HCT116 (cell line): Measurements from ENCODE around the gene FGFR1OP2. TPM values are rescaled to one million over a fixed set of nuclear protein-coding genes. Genes with fewer than 3 reads are reported as not detected.

Experiments
- ATAC-seq: fragments of 200-7000 bp; cut with Tn5 transposase; 2 replicates; pipeline ENCODE4 v1.9.1; 2020; ENCODE audit warnings: mild to moderate bottlenecking, moderate library complexity
- BruUV-seq: library from RNA; stranded (reverse); fragments of 400-500 nt; replicated peaks from 2 replicates; lab custom pipeline; 2021; lab: Mats Ljungman, UMichigan
- CTCF ChIA-PET: fragments of 300-600 bp; sonication (Branson Sonifier 250); formaldehyde crosslinking; loops from one replicate; lab custom pipeline; 2021; ENCODE audit warnings: antibody characterized with exemption; lab: Charles Lee
- POLR2A ChIA-PET: fragments of 300-600, 350-600 bp; sonication (Branson Sonifier 250); formaldehyde crosslinking; loops from one replicate; lab custom pipeline; 2021; ENCODE audit warnings: antibody characterized with exemption; lab: Charles Lee
- RAD21 ChIA-PET, 2 experiments: fragments of 300-600 bp; sonication (Branson Sonifier 250); formaldehyde crosslinking; loops; one replicate each; lab custom pipeline; 2023; ENCODE audit warnings: low total read pairs in 2 of 2; ENCODE audit not compliant: uncharacterized antibody in 2 of 2, unreplicated experiment in 2 of 2, low non-redundant PET in 1 of 2; lab: Charles Lee
- DNase-seq: peaks from one replicate; pipeline ENCODE4 v3.0.0-alpha.2; 2010; ENCODE audit warnings: low read depth, low spot score
- H2AFZ ChIP-seq: fragments of 200-600 bp; shearing (Covaris generic), sonication (generic); 2 replicates; pipeline ENCODE4 v1.6.1; 2017; ENCODE audit warnings: low read depth, mixed run types, mixed read lengths, antibody characterized with exemption, low read length; ENCODE audit not compliant: poor library complexity, severe bottlenecking
- H3K27ac ChIP-seq: 2 replicates; pipeline ENCODE4 v1.5.1; 2012; ENCODE audit warnings: low read depth, low read length
- H3K27me3 ChIP-seq: fragments of 200-600 bp; sonication (generic); 2 replicates; pipeline ENCODE4 v1.6.1; 2016; ENCODE audit warnings: mixed run types, low read length, mixed read lengths; ENCODE audit not compliant: insufficient read depth
- H3K36me3 ChIP-seq, 2 experiments: fragments of 200-500 bp in 1 of 2; fragments of 200-600 bp in 1 of 2; sonication (Bioruptor generic) in 1 of 2; sonication (generic) in 1 of 2; 2 replicates each; pipeline versions ENCODE4 v1.5.1 to v1.6.1; 2014 to 2016; ENCODE audit warnings: low read length in 2 of 2, inconsistent platforms in 1 of 2, mixed read lengths in 1 of 2, mixed run types in 1 of 2; ENCODE audit not compliant: insufficient read depth in 2 of 2, control insufficient read depth in 1 of 2
- H3K4me1 ChIP-seq, 2 experiments: fragments of 200-600 bp in 1 of 2; sonication (generic) in 1 of 2; 2 replicates each; pipeline versions ENCODE4 v1.5.1 to v1.6.1; 2012 to 2017; ENCODE audit warnings: low read length in 2 of 2, inconsistent platforms in 1 of 2, mild to moderate bottlenecking in 1 of 2, mixed read lengths in 1 of 2, mixed run types in 1 of 2, moderate library complexity in 1 of 2; ENCODE audit not compliant: insufficient read depth in 2 of 2, control insufficient read depth in 1 of 2
- H3K4me2 ChIP-seq: fragments of 200-600 bp; sonication (generic); 2 replicates; pipeline ENCODE4 v1.6.1; 2017; ENCODE audit warnings: mixed run types, low read length, mixed read lengths
- H3K4me3 ChIP-seq, 2 experiments: fragments of 200-600 bp in 1 of 2; sonication (generic) in 1 of 2; replicated peaks in 1 of 2; 2 replicates each; pipeline ENCODE4 v1.5.1; 2011 to 2016; ENCODE audit warnings: low read length in 2 of 2, control low read depth in 1 of 2, low read depth in 1 of 2, mild to moderate bottlenecking in 1 of 2, mixed read lengths in 1 of 2, mixed run types in 1 of 2
- H3K79me2 ChIP-seq: fragments of 200-600 bp; sonication (generic); 2 replicates; pipeline ENCODE4 v1.6.1; 2017; ENCODE audit warnings: mild to moderate bottlenecking, mixed run types, low read length, moderate library complexity, mixed read lengths; ENCODE audit not compliant: insufficient read depth
- H3K9ac ChIP-seq: fragments of 200-600 bp; sonication (generic); 2 replicates; pipeline ENCODE4 v1.6.1; 2016; ENCODE audit warnings: low read length, mixed read lengths
- H3K9me2 ChIP-seq: fragments of 200-600 bp; sonication (generic), shearing (Covaris generic); 2 replicates; pipeline ENCODE4 v1.6.1; 2017; ENCODE audit warnings: mixed run types, mild to moderate bottlenecking, moderate library complexity; ENCODE audit not compliant: insufficient read depth
- H3K9me3 ChIP-seq, 2 experiments: fragments of 200-500 bp in 1 of 2; fragments of 200-600 bp in 1 of 2; sonication (Bioruptor generic) in 1 of 2; sonication (generic) in 1 of 2; 2 replicates each; pipeline ENCODE4 v1.6.1; 2014 to 2017; ENCODE audit warnings: low read length in 2 of 2, mixed read lengths in 2 of 2, inconsistent platforms in 1 of 2, low read depth in 1 of 2, mild to moderate bottlenecking in 1 of 2, mixed run types in 1 of 2, moderate library complexity in 1 of 2; ENCODE audit not compliant: control insufficient read depth in 1 of 2, insufficient read depth in 1 of 2
- H4K20me1 ChIP-seq: fragments of 200-600 bp; sonication (generic), shearing (Covaris generic); 2 replicates; pipeline ENCODE4 v1.6.1; 2017; ENCODE audit warnings: mixed run types, mild to moderate bottlenecking, moderate library complexity; ENCODE audit not compliant: insufficient read depth
- CTCF ChIP-seq, 3 experiments: fragments of 200-600 bp in 1 of 3; sonication (generic) in 1 of 3; IDR thresholded peaks in 2 of 3; conservative IDR thresholded peaks in 1 of 3; 2 replicates each; pipeline ENCODE4 v1.5.1; 2012 to 2017; ENCODE audit warnings: low read depth in 2 of 3, low read length in 2 of 3, antibody characterized with exemption in 1 of 3, borderline replicate concordance in 1 of 3, control low read depth in 1 of 3, mild to moderate bottlenecking in 1 of 3, mixed read lengths in 1 of 3, mixed run types in 1 of 3, moderate library complexity in 1 of 3; ENCODE audit not compliant: insufficient read depth in 1 of 3
- ELF1 ChIP-seq: IDR thresholded peaks from 2 replicates; pipeline ENCODE4 v1.6.1; 2012; ENCODE audit warnings: low read depth, borderline replicate concordance
- EZH2 ChIP-seq: fragments of 200-600 bp; sonication (generic); IDR thresholded peaks from 2 replicates; pipeline ENCODE4 v1.6.1; 2017; ENCODE audit warnings: antibody characterized with exemption, mixed run types
- EZH2phosphoT487 ChIP-seq: fragments of 200-600 bp; IDR thresholded peaks from 2 replicates; pipeline ENCODE4 v1.6.1; 2018; ENCODE audit warnings: antibody characterized with exemption, borderline replicate concordance
- FOSL1 ChIP-seq: IDR thresholded peaks from 2 replicates; pipeline ENCODE4 v1.6.1; 2012; ENCODE audit warnings: low read depth
- JUND ChIP-seq: IDR thresholded peaks from 2 replicates; pipeline ENCODE4 v1.6.1; 2012
- REST ChIP-seq: IDR thresholded peaks from 2 replicates; pipeline ENCODE4 v1.6.1; 2012; ENCODE audit warnings: low read depth
- SP1 ChIP-seq: IDR thresholded peaks from 2 replicates; pipeline ENCODE4 v1.6.1; 2012; ENCODE audit warnings: low read depth
- SRF ChIP-seq: IDR thresholded peaks from 2 replicates; pipeline ENCODE4 v1.6.1; 2012; ENCODE audit warnings: low read depth
- TCF7L2 ChIP-seq: IDR thresholded peaks from 2 replicates; pipeline ENCODE4 v1.7.0; 2011; ENCODE audit warnings: borderline replicate concordance, inconsistent platforms; ENCODE audit not compliant: insufficient read depth, insufficient read length; ENCODE audit errors: extremely low read depth
- YY1 ChIP-seq: IDR thresholded peaks from 2 replicates; pipeline ENCODE4 v1.6.1; 2011; ENCODE audit warnings: low read length, low read depth, moderate library complexity, mild to moderate bottlenecking; ENCODE audit not compliant: insufficient replicate concordance; ENCODE audit errors: extremely low read depth
- ZFX ChIP-seq: fragments of 450-650 bp; IDR thresholded peaks from 2 replicates; pipeline ENCODE4 v1.6.1; 2017
- intact Hi-C: fragments of 100-400 bp; cut with micrococcal nuclease; formaldehyde crosslinking; loops from 2 replicates; pipeline ENCODE4 v1.10.0; 2022
- total RNA-seq: library from RNA; stranded (reverse); gene quantifications from one replicate; pipeline ENCODE4 v1.2.1, GENCODE V29; 2021; ENCODE audit not compliant: unreplicated experiment
- TF ChIP-seq, protein P1 (sequence below): IDR thresholded peaks from 2 replicates; pipeline ENCODE4 v1.6.1; 2011; ENCODE audit warnings: mild to moderate bottlenecking, low read length, moderate library complexity; ENCODE audit not compliant: insufficient replicate concordance; ENCODE audit errors: extremely low read depth
- TF ChIP-seq, protein P2 (sequence below): IDR thresholded peaks from 2 replicates; pipeline ENCODE4 v1.6.1; 2012
- TF ChIP-seq, protein P3 (sequence below): IDR thresholded peaks from 2 replicates; pipeline ENCODE4 v1.6.1; 2012

Gene FGFR1OP2
- total RNA-seq, 1 experiment from 2014 or later = 29.6 TPM

DNA sequence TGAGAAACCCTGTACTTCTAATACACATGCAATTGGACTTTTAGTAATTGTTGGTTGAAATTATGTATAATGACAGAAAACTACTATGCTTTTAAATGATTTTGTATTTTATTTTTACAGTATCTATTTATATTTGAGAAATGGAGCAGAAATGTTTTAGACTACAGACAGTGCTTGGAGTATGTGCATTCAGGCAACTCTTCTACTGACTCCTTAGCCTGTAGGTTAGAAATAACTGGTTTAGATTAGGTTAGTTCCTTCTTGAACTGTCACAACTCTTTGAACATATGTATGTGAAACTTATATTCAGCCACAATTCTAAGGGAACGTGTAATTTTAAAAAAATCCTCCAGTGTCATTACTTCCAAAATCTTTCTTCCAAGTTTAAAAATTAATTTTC, 1.7 kb downstream of the FGFR1OP2 start:
- no TSS peak for BruUV-seq
- H2AFZ ChIP-seq = no peak overlapping the region
- no peaks in the 10 kb centered on the region for H3K9me3 ChIP-seq
- H4K20me1 ChIP-seq = peaks cover 11% of the 10 kb centered on the region; the same call in 1 of the 2 replicates
- POLR2A ChIA-PET = no interaction called here
- peak overlapping the region in 1 of 2 experiments; percentile 98; a peak in 2 of 4 replicates for H3K4me3 ChIP-seq
- H3K27ac ChIP-seq = no peak overlapping the region
- no peak for ATAC-seq
- peaks cover 3 to 26% of the 10 kb centered on the region in 2 experiments for H3K4me1 ChIP-seq
- TF ChIP-seq FOSL1 = no peak
- no peak for TF ChIP-seq JUND
- TF ChIP-seq, protein P1, sequence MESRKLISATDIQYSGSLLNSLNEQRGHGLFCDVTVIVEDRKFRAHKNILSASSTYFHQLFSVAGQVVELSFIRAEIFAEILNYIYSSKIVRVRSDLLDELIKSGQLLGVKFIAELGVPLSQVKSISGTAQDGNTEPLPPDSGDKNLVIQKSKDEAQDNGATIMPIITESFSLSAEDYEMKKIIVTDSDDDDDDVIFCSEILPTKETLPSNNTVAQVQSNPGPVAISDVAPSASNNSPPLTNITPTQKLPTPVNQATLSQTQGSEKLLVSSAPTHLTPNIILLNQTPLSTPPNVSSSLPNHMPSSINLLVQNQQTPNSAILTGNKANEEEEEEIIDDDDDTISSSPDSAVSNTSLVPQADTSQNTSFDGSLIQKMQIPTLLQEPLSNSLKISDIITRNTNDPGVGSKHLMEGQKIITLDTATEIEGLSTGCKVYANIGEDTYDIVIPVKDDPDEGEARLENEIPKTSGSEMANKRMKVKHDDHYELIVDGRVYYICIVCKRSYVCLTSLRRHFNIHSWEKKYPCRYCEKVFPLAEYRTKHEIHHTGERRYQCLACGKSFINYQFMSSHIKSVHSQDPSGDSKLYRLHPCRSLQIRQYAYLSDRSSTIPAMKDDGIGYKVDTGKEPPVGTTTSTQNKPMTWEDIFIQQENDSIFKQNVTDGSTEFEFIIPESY = no peak
- TF ChIP-seq SP1 = no peak
- TF ChIP-seq CTCF (IDR thresholded peaks at IDR 0.05 in 2 of 3, conservative IDR thresholded peaks at IDR 0.05 in 1 of 3; ENCODE audit: borderline replicate concordance in 1 of 3, insufficient read depth in 1 of 3, low read depth in 2 of 3, low read length in 2 of 3) = no peak
- TF ChIP-seq, protein P2, sequence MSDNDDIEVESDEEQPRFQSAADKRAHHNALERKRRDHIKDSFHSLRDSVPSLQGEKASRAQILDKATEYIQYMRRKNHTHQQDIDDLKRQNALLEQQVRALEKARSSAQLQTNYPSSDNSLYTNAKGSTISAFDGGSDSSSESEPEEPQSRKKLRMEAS = no peak
- TF ChIP-seq, protein P3, sequence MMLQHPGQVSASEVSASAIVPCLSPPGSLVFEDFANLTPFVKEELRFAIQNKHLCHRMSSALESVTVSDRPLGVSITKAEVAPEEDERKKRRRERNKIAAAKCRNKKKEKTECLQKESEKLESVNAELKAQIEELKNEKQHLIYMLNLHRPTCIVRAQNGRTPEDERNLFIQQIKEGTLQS = no peak
- TF ChIP-seq ELF1 = no peak
- no peak for TF ChIP-seq ZFX
- no peak for TF ChIP-seq EZH2phosphoT487
- TF ChIP-seq EZH2 = no peak
- no peak for TF ChIP-seq REST
- TF ChIP-seq YY1 = no peak
- no peak for TF ChIP-seq SRF
- TF ChIP-seq TCF7L2 = no peak
- TF ChIP-seq, all 23 proteins: peak for 0
- Histone ChIP-seq H3K9me2 (no peaks in the 10 kb centered on the region), H3K9ac (no peak overlapping the region), H3K4me2 (peak overlapping the region; percentile 85), H3K27me3 (no peaks in the 10 kb centered on the region), H3K79me2 (peaks cover 94% of the 10 kb centered on the region), H3K36me3 (peaks cover 0 to 4% of the 10 kb centered on the region in 2 experiments; a peak in 1 of 4 replicates)
- intact Hi-C loops = loop anchor here (5.0 kb wide), 1 partner anchor 72 kb away; the partner anchor contains the start of gene TM7SF3
- ChIA-PET RAD21 (no interaction called here), CTCF (no interaction called here)
- DNase-seq = no peak
